Kidney tubule cell (primary cell): ENCODE data around the gene CNTNAP5.

Experiments used
- DNase-seq: peaks from one replicate; pipeline ENCODE4 v3.0.0-alpha.2; 2018; ENCODE audit warnings: low spot score

CNTNAP5 gene

DNA sequence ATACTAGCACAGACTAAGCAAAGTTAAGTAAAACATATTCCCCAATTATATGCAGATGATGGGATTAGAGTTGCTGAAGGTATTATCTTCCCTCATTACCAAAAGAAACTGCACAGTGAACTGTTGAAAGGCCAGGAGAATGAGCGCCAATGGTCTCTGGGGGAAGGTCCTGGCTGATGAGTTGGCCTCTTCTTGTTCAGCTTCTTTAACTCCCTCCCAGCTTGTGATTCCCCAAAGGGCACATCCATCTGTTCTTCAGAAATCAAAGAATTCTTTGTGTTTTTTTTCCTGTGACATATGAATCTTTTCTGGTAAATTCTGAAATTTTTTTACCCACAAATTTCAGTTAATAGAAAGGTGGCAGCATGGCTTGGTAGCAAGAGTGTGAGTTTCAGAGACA, 667.6 kb downstream of the CNTNAP5 start:
- no peak for DNase-seq

DNA sequence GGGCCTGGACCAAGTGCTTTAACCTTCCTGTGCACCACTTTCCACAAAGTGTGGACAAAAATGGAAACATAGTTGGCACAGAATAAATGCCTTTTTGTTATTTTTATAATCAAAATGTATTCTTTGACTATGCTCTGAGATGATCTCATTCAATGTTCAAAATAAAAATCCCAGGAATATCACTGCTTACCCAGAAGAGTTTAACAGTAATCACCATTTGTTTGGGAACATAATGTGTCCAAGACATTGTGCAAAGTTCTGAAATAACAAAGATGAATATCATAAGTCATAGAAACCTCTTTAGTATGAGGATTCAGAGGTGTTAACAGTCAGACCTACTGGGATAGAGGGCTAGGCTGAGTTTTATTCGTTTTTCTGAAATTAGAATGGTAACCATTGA, 668.1 kb downstream of the CNTNAP5 start:
- no peak for DNase-seq

DNA sequence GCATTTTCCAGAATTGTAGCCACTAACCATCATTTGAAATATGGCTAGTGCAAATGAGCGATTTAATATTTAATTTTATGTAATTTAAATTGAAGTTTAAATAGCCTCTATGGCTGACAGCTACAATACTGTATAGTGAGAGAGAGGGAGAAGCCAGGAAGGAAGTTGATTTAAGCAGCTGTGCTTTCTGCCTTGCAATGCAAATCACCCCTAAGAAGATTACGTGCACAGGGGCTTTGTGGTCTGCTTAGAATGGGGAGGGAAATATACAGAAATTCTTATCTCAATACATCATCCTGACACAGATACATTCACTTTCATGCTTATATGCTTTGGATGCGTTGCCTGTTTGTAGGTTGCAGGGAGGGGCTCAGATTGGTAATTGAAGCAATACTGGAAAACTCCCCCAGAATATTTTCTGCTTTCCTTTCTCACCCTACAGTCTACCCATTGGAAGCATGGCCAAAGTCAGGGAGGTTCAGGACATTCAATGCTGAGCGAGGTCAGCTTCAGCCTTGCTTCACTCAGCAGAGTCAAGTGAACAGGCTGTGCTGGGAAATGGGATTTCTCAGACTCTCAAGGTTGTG, 674.0 kb downstream of the CNTNAP5 start:
- DNase-seq = no peak

GRCh38 chr2:124702777-124703176, 677.7 kb downstream of the CNTNAP5 start:
- DNase-seq = no peak

GRCh38 chr2:124704071-124704925, 679.2 kb downstream of the CNTNAP5 start:
- DNase-seq = no peak

GRCh38 chr2:124708661-124709060, 683.6 kb downstream of the CNTNAP5 start:
- no peak for DNase-seq

DNA sequence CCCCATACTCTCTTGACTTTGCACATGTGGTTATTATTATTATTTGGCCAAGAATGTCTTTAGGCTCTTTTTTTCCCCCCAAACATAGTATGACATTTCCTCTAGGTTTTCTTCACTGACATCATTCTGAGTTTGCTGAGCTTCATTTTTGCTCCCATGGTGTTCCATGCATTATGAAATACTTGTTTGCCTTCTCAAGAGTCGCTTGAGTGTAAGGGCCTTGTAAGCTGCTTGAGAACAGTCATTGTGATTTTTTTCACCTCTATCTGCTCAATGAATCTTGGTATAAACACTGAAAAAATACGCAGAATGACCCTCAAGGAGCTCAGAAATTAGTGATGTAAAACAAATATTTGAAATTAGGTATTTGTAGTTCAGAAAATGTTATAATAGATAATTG, 688.9 kb downstream of the CNTNAP5 start:
- no peak for DNase-seq

- no peak for DNase-seq
Measured at GRCh38 chr2:124725187-124725586, 700.1 kb downstream of the CNTNAP5 start.

DNA sequence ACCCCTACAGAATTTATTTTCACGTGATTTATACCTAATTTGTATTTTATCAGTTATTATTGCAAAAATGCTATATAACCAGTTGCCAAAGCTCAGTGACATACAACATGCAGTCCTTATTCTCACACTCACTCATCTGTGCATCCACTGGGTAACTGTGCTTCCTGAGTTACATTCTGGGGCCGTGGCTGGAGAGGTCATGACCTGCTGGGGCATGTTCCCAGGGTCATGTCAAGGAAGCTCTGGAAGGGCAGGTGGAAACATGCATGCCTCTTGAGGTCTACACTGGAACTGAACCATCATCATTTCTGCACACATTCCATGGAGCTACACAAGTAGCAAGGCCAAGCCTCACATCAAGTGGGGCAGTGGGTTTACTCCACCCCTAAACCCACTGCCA, 715.5 kb downstream of the CNTNAP5 start:
- DNase-seq = no peak

DNA sequence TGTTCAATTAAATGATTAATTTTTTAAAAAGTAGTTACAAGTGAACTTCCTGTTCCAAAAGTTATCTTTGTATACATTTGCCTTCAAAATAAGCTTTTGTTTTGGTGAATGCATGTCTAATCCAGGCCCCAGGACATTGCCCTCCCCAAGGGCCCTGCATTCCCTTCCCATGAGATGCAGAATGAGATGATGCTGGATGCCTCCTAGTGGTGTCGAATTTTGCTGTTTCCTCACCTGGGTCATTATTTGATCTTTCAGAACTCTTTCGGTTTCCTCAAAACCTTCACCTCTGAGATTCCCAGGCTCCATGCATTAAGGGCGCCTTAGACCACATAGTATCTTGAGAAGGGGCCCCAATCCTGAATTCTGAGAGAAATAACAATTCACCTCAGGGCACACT, 728.8 kb downstream of the CNTNAP5 start:
- DNase-seq = no peak

DNA sequence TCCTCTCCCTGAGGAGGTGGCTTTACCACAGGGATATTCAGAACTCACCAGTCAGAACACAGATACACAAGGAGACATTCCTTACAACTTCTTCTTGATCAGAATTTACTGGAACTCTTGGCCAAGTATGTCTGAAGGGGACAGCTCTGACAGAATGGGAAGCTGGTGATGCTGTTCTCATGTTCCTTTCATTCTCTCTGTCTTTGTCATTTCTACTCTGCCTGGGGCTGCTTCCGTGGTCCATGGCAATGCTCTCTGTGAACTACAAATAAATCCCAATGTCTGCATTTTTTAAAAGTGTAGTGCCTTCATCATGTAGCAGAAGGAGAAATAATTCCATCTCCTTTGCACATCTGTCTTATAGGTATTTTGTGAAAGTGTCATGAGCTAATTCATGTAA, 730.3 kb downstream of the CNTNAP5 start:
- DNase-seq = no peak

DNA sequence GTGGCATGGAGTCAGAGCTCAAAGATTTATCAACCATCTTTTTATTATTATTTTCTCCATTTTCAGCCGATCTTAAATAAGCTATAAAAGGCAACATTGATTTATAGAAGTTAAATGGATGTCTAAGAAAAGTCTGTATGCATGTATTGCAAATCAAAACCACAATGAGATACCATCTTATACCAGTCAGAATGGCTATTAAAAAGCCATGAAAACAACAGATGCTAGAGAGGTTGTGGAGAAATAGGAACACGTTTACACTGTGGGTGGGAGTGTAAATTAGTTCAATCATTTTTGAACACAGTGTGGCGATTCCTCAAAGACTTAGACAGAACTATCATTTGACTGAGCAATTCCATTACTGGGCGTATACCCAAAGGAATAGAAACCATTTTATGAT, 731.0 kb downstream of the CNTNAP5 start:
- DNase-seq = no peak

- DNase-seq = no peak
Measured at GRCh38 chr2:124762388-124762787, 737.3 kb downstream of the CNTNAP5 start.

GRCh38 chr2:124763611-124764010, 738.5 kb downstream of the CNTNAP5 start:
- no peak for DNase-seq

DNA sequence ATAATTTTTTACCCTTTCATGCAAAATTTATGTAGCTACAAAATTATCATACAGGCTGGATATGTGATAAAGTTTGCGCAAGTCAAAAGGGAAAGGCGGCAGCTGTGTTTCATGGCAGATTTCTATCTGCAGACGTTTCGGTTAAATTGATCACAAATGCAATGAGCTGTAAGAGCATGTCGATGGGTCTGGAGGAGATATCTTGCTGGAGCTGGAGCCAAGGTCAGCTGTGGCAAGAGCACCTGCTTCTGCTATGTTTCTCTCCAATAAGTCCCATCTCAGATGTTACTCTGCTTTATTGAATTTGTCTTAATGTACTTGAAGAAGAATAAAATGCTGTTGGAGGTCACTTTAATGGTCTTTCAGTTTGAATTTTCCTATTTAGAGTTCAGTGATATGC, 749.7 kb downstream of the CNTNAP5 start:
- no peak for DNase-seq

- DNase-seq = no peak
Measured at GRCh38 chr2:124776332-124776731, 751.2 kb downstream of the CNTNAP5 start.

DNA sequence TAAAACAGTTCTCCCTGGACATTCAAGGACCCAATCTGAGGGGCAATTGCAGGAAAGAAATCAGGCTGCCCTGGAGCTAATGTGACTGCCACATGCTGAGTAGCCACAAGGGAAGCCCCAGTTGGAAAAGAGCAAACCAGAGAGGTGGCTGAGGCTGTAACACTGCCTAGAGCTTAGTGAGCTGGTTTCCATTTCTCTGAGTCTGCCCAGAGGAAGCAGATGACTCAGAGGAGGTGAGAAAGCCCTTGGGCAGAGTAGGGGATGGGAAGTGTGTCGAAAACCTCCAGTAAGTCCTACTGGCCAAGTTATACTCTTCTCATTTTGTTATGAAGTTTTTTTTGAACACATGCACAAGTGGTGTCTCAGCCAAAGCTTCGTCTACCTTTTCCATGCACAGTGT, 753.0 kb downstream of the CNTNAP5 start:
- DNase-seq = peak; percentile 34

DNA sequence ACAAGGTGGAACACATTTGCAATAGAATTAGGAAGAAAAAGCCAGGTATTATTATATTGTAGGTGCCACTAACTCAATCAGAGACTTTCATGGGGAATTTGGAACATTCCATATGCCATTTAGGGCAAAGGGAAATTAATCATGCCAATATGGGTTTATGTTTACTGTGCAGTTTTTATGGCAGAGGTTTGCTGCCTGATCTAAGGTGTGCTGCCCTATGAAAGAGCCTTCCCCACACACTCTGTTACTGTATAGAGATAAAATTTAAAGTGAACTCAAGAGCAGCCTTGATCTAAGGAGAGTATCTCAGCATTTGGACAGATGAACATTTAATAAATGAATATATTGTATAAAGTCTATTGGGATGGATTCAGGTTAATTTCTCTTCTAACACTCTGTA, 771.6 kb downstream of the CNTNAP5 start:
- no peak for DNase-seq

DNA sequence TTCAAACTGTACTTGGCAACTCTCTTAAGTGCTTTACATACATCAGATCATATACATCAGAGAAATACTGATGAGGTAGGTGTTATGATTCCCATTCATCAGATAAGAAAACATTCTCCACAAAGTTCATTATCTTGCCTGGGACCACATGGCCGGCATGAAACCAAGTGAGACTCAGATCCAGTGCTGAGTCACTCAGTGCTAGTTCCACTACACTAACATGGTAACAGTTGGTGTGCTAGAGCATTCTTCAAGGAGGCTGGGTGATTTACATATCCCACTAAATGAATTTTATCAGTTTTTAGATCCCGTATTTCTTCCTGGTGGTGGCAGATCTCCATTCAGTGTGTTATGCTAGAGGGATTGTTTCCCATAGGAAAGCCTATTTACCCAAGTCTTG, 772.0 kb downstream of the CNTNAP5 start:
- no peak for DNase-seq

- DNase-seq = no peak
Measured at GRCh38 chr2:124798551-124798950, 773.5 kb downstream of the CNTNAP5 start.

- DNase-seq = peak; percentile 67
Measured at GRCh38 chr2:124804014-124804940, 779.2 kb downstream of the CNTNAP5 start.

DNA sequence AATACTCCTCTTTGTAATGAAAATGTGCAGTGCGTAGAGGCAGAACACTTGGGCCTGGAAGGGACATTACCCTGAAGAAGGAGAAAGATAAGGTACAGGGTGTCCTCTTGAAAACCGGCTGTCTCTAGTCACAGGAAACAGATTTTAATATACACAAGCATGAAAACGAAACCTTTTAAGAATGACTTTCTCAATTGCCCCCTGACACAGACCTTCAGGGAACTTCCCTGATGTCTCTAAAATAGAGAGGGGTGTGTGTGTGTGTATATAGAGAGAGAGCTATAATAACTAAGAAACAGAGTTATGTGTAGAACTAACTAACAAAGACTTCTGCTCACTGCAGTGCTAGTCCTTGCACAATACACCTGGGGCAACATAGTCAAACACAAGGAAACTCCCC, 780.0 kb downstream of the CNTNAP5 start:
- no peak for DNase-seq

GRCh38 chr2:124810132-124810531, 785.0 kb downstream of the CNTNAP5 start:
- DNase-seq = peak; percentile 46
